ENCODE measurements around the gene ERCC2.

ERCC2 gene

GRCh38 chr19:45400192-45400591 is 29.8 kb upstream of the ERCC2 start:
- no peak for DNase-seq

- DNase-seq = no peak
Measured at GRCh38 chr19:45395821-45396617, 25.6 kb upstream of the ERCC2 start.

GRCh38 chr19:45391871-45392665 is 21.7 kb upstream of the ERCC2 start:
- no peak for DNase-seq

GRCh38 chr19:45391346-45391745 is 21.0 kb upstream of the ERCC2 start:
- no peak for DNase-seq

- DNase-seq = no peak
Measured at GRCh38 chr19:45385392-45386221, 15.2 kb upstream of the ERCC2 start.

GRCh38 chr19:45382426-45382825 is 12.1 kb upstream of the ERCC2 start:
- DNase-seq = no peak

GRCh38 chr19:45380107-45380506 is 9.7 kb upstream of the ERCC2 start:
- DNase-seq = no peak

GRCh38 chr19:45376045-45376724 is 5.8 kb upstream of the ERCC2 start:
- no peak for DNase-seq

GRCh38 chr19:45368737-45369340 is 1.5 kb downstream of the ERCC2 start:
- no peak for DNase-seq

- DNase-seq = no peak
Measured at GRCh38 chr19:45368127-45368526, 2.2 kb downstream of the ERCC2 start.

GRCh38 chr19:45364696-45365095 is 5.7 kb downstream of the ERCC2 start:
- DNase-seq = no peak

GRCh38 chr19:45363861-45364459 is 6.4 kb downstream of the ERCC2 start:
- DNase-seq = no peak

GRCh38 chr19:45362291-45362690 is 8.1 kb downstream of the ERCC2 start:
- DNase-seq = no peak

GRCh38 chr19:45361608-45362007 is 8.8 kb downstream of the ERCC2 start:
- DNase-seq = peak in 1 of 3 experiments; percentile 29

- no peak for DNase-seq
Measured at GRCh38 chr19:45358213-45358792, 12.1 kb downstream of the ERCC2 start.

GRCh38 chr19:45357445-45357783 is 13.0 kb downstream of the ERCC2 start:
- DNase-seq = no peak

GRCh38 chr19:45356760-45357444 is 13.5 kb downstream of the ERCC2 start:
- DNase-seq = no peak

GRCh38 chr19:45355910-45356309 is 14.5 kb downstream of the ERCC2 start:
- no peak for DNase-seq

- DNase-seq = no peak
Measured at GRCh38 chr19:45355402-45355801, 15.0 kb downstream of the ERCC2 start.

GRCh38 chr19:45354241-45354842 is 16.0 kb downstream of the ERCC2 start:
- no peak for DNase-seq

All from NCI-H1417 (cell line).